Fibroblast of lung (primary cell): ENCODE measurements around the gene KRTAP19-2. TPM values are rescaled to one million over a fixed set of nuclear protein-coding genes. Genes with fewer than 3 reads are reported as not detected.
"Not testable (repeated sequence)": the region's sequence is repeated elsewhere in the genome, so short reads cannot be mapped to it uniquely, and the experiment has no call there.

Source experiments
- DNase-seq, 2 donors: peaks; one replicate each; pipeline versions ENCODE4 v3.0.0 to v3.0.0-alpha.2; 2010; ENCODE audit warnings: low read depth in 2 of 2
- H2AFZ ChIP-seq: 2 replicates; pipeline ENCODE4 v1.5.1; 2012; ENCODE audit warnings: low read length, control low read depth, inconsistent platforms
- H3K27ac ChIP-seq: 2 replicates; pipeline ENCODE4 v1.5.1; 2011; ENCODE audit warnings: low read length, control low read depth; ENCODE audit not compliant: insufficient read depth
- H3K27me3 ChIP-seq: 2 replicates; pipeline ENCODE4 v1.5.1; 2011; ENCODE audit warnings: mild to moderate bottlenecking, low read length; ENCODE audit not compliant: control insufficient read depth, insufficient read depth
- H3K36me3 ChIP-seq: 2 replicates; pipeline ENCODE4 v1.5.1; 2011; ENCODE audit warnings: low read length; ENCODE audit not compliant: control insufficient read depth, insufficient read depth
- H3K4me1 ChIP-seq: 2 replicates; pipeline ENCODE4 v1.5.1; 2011; ENCODE audit warnings: low read length; ENCODE audit not compliant: control insufficient read depth, insufficient read depth; ENCODE audit errors: extremely low read depth
- H3K4me2 ChIP-seq: 2 replicates; pipeline ENCODE4 v1.5.1; 2011; ENCODE audit warnings: low read length, control low read depth; ENCODE audit not compliant: insufficient read depth; ENCODE audit errors: extremely low read depth
- H3K4me3 ChIP-seq, 4 experiments: fragments of 200-600 bp in 1 of 4; sonication (generic) in 1 of 4; replicated peaks in 1 of 4; 2 replicates each; pipeline ENCODE4 v1.5.1; 2011 to 2016; ENCODE audit warnings: low read length in 4 of 4, low read depth in 3 of 4, mild to moderate bottlenecking in 3 of 4, control low read depth in 2 of 4, inconsistent platforms in 1 of 4, mixed read lengths in 1 of 4; ENCODE audit not compliant: insufficient read depth in 1 of 4; ENCODE audit errors: control extremely low read depth in 1 of 4
- H3K79me2 ChIP-seq: 2 replicates; pipeline ENCODE4 v1.5.1; 2012; ENCODE audit warnings: mild to moderate bottlenecking, low read length, inconsistent platforms; ENCODE audit not compliant: control insufficient read depth, insufficient read depth
- H3K9ac ChIP-seq: 2 replicates; pipeline ENCODE4 v1.5.1; 2011; ENCODE audit warnings: mild to moderate bottlenecking, low read length, control low read depth; ENCODE audit not compliant: insufficient read depth
- H3K9me3 ChIP-seq: 2 replicates; pipeline ENCODE4 v1.5.1; 2012; ENCODE audit warnings: low read depth, low read length; ENCODE audit not compliant: control insufficient read depth, insufficient read depth
- H4K20me1 ChIP-seq: 2 replicates; pipeline ENCODE4 v1.5.1; 2011; ENCODE audit warnings: low read length; ENCODE audit not compliant: control insufficient read depth, insufficient read depth; ENCODE audit errors: extremely low read depth
- CTCF ChIP-seq, 2 donors: IDR thresholded peaks in 1 of 2; conservative IDR thresholded peaks in 1 of 2; 1 replicate in 1 of 2; 2 replicates in 1 of 2; pipeline ENCODE4 v1.5.1; 2011 to 2012; ENCODE audit warnings: low read length in 2 of 2, control low read depth in 1 of 2, inconsistent platforms in 1 of 2, low read depth in 1 of 2, mild to moderate bottlenecking in 1 of 2
- EZH2 ChIP-seq: IDR thresholded peaks from 2 replicates; pipeline ENCODE4 v1.5.1; 2012; ENCODE audit warnings: low read length, control low read depth, mild to moderate bottlenecking; ENCODE audit errors: missing control alignments
- polyA minus RNA-seq: library from RNA; depleted of rRNA, polyadenylated mRNA; stranded (reverse); fragments of >200 nt; gene quantifications from 2 replicates; pipeline ENCODE4 v1.2.3, GENCODE V29; 2011; ENCODE audit warnings: low replicate concordance
- polyA plus RNA-seq, 2 donors: library from polyadenylated mRNA; depleted of rRNA in 1 of 2; stranded (reverse) in 1 of 2; unstranded in 1 of 2; fragments of >200 nt; gene quantifications; 2 replicates each; pipeline ENCODE4 v1.2.1, GENCODE V29; 2011 to 2012; ENCODE audit warnings: missing spikeins in 1 of 2
- total RNA-seq: library from RNA; depleted of rRNA; stranded (reverse); fragments of >200 nt; gene quantifications from 2 replicates; pipeline ENCODE4 v1.2.1, GENCODE V29; 2014

Gene KRTAP19-2
- total RNA-seq, result not detected in 2 replicates
- not detected in 2 replicates for polyA plus RNA-seq
- not detected in 2 replicates for polyA plus RNA-seq (2012)
- polyA minus RNA-seq, result not detected in 2 replicates

GRCh38 chr21:30487336-30487735 is at the start of gene KRTAP19-2:
TSS of gene KRTAP19-2 (minus strand) at chr21:30487436. CDS start at chr21:30487348, 88 bp downstream.
- H3K27me3 ChIP-seq, result no peaks in the 10 kb centered on the region
- no peaks in the 10 kb centered on the region for H3K4me1 ChIP-seq
- H3K4me3 ChIP-seq, result no peak within 1 kb of the TSS
- TF ChIP-seq EZH2 (no peak), CTCF (conservative IDR thresholded peaks at IDR 0.05 in 1 of 2, IDR thresholded peaks at IDR 0.05 in 1 of 2; ENCODE audit: low read depth in 1 of 2, low read length in 2 of 2) (no peak)
- H3K79me2 ChIP-seq, result no peaks in the 10 kb centered on the region
- H2AFZ ChIP-seq, result no peak within 1 kb of the TSS
- no peak within 1 kb of the TSS for H3K4me2 ChIP-seq
- DNase-seq, result no peak
- no peak within 1 kb of the TSS for H3K27ac ChIP-seq
- no peaks in the 10 kb centered on the region for H3K36me3 ChIP-seq
- H4K20me1 ChIP-seq, result no peaks in the 10 kb centered on the region
- no peak within 1 kb of the TSS for H3K9ac ChIP-seq
- no peaks in the 10 kb centered on the region for H3K9me3 ChIP-seq

- H3K79me2 ChIP-seq, result no peaks in the 10 kb centered on the region
- H3K9ac ChIP-seq, result no peak overlapping the region
- H3K27me3 ChIP-seq, result no peaks in the 10 kb centered on the region
- no peak overlapping the region for H2AFZ ChIP-seq
- H3K9me3 ChIP-seq, result no peaks in the 10 kb centered on the region
- no peaks in the 10 kb centered on the region for H3K36me3 ChIP-seq
- no peak overlapping the region for H3K4me2 ChIP-seq
- no peaks in the 10 kb centered on the region for H3K4me1 ChIP-seq
- H4K20me1 ChIP-seq, result no peaks in the 10 kb centered on the region
- DNase-seq, result no peak
- no peak overlapping the region for H3K27ac ChIP-seq
- no peak for TF ChIP-seq CTCF (conservative IDR thresholded peaks at IDR 0.05 in 1 of 2, IDR thresholded peaks at IDR 0.05 in 1 of 2; ENCODE audit: low read depth in 1 of 2, low read length in 2 of 2)
- no peak for TF ChIP-seq EZH2
- no peak overlapping the region for H3K4me3 ChIP-seq
Observed at GRCh38 chr21:30518876-30519275, 31.6 kb upstream of the KRTAP19-2 start.

- no peaks in the 10 kb centered on the region for H3K4me1 ChIP-seq
- no peak overlapping the region for H3K27ac ChIP-seq
- no peaks in the 10 kb centered on the region for H3K79me2 ChIP-seq
- H3K4me2 ChIP-seq, result no peak overlapping the region
- TF ChIP-seq CTCF (conservative IDR thresholded peaks at IDR 0.05 in 1 of 2, IDR thresholded peaks at IDR 0.05 in 1 of 2; ENCODE audit: low read depth in 1 of 2, low read length in 2 of 2) (no peak), EZH2 (no peak)
- H4K20me1 ChIP-seq, result no peaks in the 10 kb centered on the region
- no peak overlapping the region for H3K9ac ChIP-seq
- no peak overlapping the region for H2AFZ ChIP-seq
- H3K9me3 ChIP-seq, result no peaks in the 10 kb centered on the region
- no peak overlapping the region for H3K4me3 ChIP-seq
- no peaks in the 10 kb centered on the region for H3K36me3 ChIP-seq
- H3K27me3 ChIP-seq, result no peaks in the 10 kb centered on the region
- no peak for DNase-seq
Observed at GRCh38 chr21:30515681-30516080, 28.4 kb upstream of the KRTAP19-2 start.

GRCh38 chr21:30505621-30506205 is 18.5 kb upstream of the KRTAP19-2 start:
- H3K4me3 ChIP-seq, H3K4me2 ChIP-seq, H3K4me1 ChIP-seq, H3K36me3 ChIP-seq, DNase-seq, H3K9ac ChIP-seq, H3K27ac ChIP-seq, H4K20me1 ChIP-seq, H2AFZ ChIP-seq, H3K27me3 ChIP-seq, H3K79me2 ChIP-seq, H3K9me3 ChIP-seq: not testable (repeated sequence)
